ENCODE measurements around the gene PTPRG. TPM values are rescaled to one million over a fixed set of nuclear protein-coding genes. Genes with fewer than 3 reads are reported as not detected.

Gene PTPRG
- total and polyA plus RNA-seq, 2 experiments from 2014 or later = 8.5 to 34.9 TPM

DNA sequence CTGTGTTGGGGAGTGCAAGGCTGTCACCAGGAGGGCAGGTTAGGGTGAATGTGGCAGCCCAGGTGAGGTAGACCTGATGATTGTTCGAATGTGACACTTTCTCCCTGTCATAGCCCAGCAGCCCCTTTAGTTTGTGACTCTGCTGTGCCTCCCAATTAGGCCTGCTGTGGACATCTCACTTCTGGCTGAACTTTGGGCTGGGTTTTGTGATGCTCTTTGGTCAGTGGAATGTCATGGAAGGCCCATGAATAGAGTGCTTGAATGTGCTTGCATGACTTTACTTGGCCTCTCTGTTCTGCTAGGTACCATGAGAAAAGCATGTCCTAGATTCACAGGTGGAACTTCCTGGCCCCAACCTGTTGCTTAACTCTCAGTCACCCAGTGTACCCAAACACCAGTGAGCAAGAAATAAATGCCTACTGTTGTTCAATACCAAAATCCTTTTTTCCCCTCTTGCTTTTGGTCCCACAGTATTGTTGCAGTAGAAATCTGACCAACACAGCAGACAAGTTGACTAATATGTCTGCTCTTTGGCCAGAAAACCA is 249.7 kb downstream of the PTPRG start:
- no peaks in the 10 kb centered on the region for H3K36me3 ChIP-seq (replicated peaks; ENCODE audit: insufficient read depth, low read depth)
- peaks cover 18% of the 10 kb centered on the region for H3K4me1 ChIP-seq (ENCODE audit: insufficient read depth)
- H4K20me1 ChIP-seq (ENCODE audit: insufficient read depth, poor library complexity, severe bottlenecking) = peaks cover 7% of the 10 kb centered on the region
- H3K79me2 ChIP-seq = peaks cover 28% of the 10 kb centered on the region
- H3K4me3 ChIP-seq = no peak overlapping the region
- no peak for DNase-seq (ENCODE audit: low spot score)
- H3K27ac ChIP-seq = no peak overlapping the region
- 100% methylated on average over 1 of the region's 1 CpG for WGBS (ENCODE audit: low lambda C conversion rate, missing lambda C conversion rate)
- H3K4me2 ChIP-seq = no peak overlapping the region
- H2AFZ ChIP-seq = no peak overlapping the region
- no peaks in the 10 kb centered on the region for H3K9me2 ChIP-seq (replicated peaks; ENCODE audit: insufficient read depth)
- H3K9me3 ChIP-seq (ENCODE audit: low read depth) = no peaks in the 10 kb centered on the region
- no peaks in the 10 kb centered on the region for H3K27me3 ChIP-seq
- TF ChIP-seq EZH2phosphoT487 (IDR thresholded peaks at IDR 0.05; ENCODE audit: low read depth, severe bottlenecking, unreplicated experiment) = no peak
- TF ChIP-seq, protein P1, sequence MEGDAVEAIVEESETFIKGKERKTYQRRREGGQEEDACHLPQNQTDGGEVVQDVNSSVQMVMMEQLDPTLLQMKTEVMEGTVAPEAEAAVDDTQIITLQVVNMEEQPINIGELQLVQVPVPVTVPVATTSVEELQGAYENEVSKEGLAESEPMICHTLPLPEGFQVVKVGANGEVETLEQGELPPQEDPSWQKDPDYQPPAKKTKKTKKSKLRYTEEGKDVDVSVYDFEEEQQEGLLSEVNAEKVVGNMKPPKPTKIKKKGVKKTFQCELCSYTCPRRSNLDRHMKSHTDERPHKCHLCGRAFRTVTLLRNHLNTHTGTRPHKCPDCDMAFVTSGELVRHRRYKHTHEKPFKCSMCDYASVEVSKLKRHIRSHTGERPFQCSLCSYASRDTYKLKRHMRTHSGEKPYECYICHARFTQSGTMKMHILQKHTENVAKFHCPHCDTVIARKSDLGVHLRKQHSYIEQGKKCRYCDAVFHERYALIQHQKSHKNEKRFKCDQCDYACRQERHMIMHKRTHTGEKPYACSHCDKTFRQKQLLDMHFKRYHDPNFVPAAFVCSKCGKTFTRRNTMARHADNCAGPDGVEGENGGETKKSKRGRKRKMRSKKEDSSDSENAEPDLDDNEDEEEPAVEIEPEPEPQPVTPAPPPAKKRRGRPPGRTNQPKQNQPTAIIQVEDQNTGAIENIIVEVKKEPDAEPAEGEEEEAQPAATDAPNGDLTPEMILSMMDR (IDR thresholded peaks at IDR 0.05; ENCODE audit: poor library complexity) = no peak
- TF ChIP-seq EZH2 (IDR thresholded peaks at IDR 0.05; ENCODE audit: borderline replicate concordance) = no peak

DNA sequence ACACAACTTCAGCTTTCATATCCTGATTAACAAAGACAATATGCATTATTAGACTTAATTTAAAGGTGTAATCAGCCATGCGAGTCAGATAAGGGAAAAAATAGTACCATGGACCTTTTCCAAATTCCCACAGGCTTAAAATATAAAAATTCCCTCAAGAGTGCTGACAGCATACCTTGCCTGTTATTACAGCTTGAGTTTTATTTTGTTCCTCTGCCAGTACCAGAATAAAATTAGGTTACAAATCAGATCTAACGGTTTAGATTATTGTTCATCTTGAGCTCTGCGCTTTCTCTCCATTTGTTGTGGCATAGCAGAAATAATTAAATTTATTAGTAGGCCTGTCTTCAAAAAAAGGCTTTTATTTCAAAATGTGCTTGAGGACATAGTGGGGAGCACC is 250.3 kb downstream of the PTPRG start:
- Histone ChIP-seq H4K20me1 (ENCODE audit: insufficient read depth, poor library complexity, severe bottlenecking) (peaks cover 7% of the 10 kb centered on the region), H3K27me3 (no peaks in the 10 kb centered on the region), H3K27ac (no peak overlapping the region), H3K4me1 (ENCODE audit: insufficient read depth) (peaks cover 18% of the 10 kb centered on the region), H3K79me2 (peaks cover 30% of the 10 kb centered on the region), H2AFZ (no peak overlapping the region), H3K36me3 (replicated peaks; ENCODE audit: insufficient read depth, low read depth) (no peaks in the 10 kb centered on the region), H3K4me2 (no peak overlapping the region), H3K9me2 (replicated peaks; ENCODE audit: insufficient read depth) (no peaks in the 10 kb centered on the region), H3K4me3 (no peak overlapping the region), H3K9me3 (ENCODE audit: low read depth) (no peaks in the 10 kb centered on the region)
- 88% methylated on average over 3 of the region's 3 CpGs for WGBS (ENCODE audit: low lambda C conversion rate, missing lambda C conversion rate)
- no peak for DNase-seq (ENCODE audit: low spot score)
- TF ChIP-seq EZH2 (IDR thresholded peaks at IDR 0.05; ENCODE audit: borderline replicate concordance) = no peak
- TF ChIP-seq, protein P1 (IDR thresholded peaks at IDR 0.05; ENCODE audit: poor library complexity) = no peak
- no peak for TF ChIP-seq EZH2phosphoT487 (IDR thresholded peaks at IDR 0.05; ENCODE audit: low read depth, severe bottlenecking, unreplicated experiment)

DNA sequence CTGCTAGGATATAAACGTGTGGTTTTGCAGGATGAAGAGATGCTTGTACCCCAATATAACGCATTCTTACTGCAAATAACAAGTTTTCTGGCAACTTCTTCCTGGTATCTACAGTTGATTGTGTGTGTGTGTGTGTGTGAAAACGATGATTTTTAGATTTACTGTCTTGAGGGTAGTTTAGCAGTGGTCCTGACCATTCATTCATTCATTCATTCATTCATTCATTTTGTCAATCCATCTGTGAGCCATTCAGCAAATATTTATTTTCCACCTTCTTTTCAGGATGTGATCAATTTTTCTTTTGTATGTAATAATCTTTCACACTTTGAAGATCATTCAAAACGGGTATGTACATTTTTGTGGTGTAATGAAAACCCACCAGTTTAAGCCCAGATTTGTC is 250.7 kb downstream of the PTPRG start:
- TF ChIP-seq, protein P1 (IDR thresholded peaks at IDR 0.05; ENCODE audit: poor library complexity) = no peak
- TF ChIP-seq EZH2 (IDR thresholded peaks at IDR 0.05; ENCODE audit: borderline replicate concordance) (no peak), EZH2phosphoT487 (IDR thresholded peaks at IDR 0.05; ENCODE audit: low read depth, severe bottlenecking, unreplicated experiment) (no peak)
- H3K27ac ChIP-seq = no peak overlapping the region
- 88% methylated on average over 4 of the region's 4 CpGs for WGBS (ENCODE audit: low lambda C conversion rate, missing lambda C conversion rate)
- no peak overlapping the region for H3K4me2 ChIP-seq
- peaks cover 7% of the 10 kb centered on the region for H4K20me1 ChIP-seq (ENCODE audit: insufficient read depth, poor library complexity, severe bottlenecking)
- H3K36me3 ChIP-seq (replicated peaks; ENCODE audit: insufficient read depth, low read depth) = no peaks in the 10 kb centered on the region
- no peak for DNase-seq (ENCODE audit: low spot score)
- H3K9me3 ChIP-seq (ENCODE audit: low read depth) = no peaks in the 10 kb centered on the region
- no peak overlapping the region for H2AFZ ChIP-seq
- H3K9me2 ChIP-seq (replicated peaks; ENCODE audit: insufficient read depth) = no peaks in the 10 kb centered on the region
- no peak overlapping the region for H3K4me3 ChIP-seq
- no peaks in the 10 kb centered on the region for H3K27me3 ChIP-seq
- peaks cover 18% of the 10 kb centered on the region for H3K4me1 ChIP-seq (ENCODE audit: insufficient read depth)
- peaks cover 26% of the 10 kb centered on the region for H3K79me2 ChIP-seq
